ENCODE measurements around the gene GABRB1. TPM values are rescaled to one million over a fixed set of nuclear protein-coding genes. Genes with fewer than 3 reads are reported as not detected.

Gene GABRB1
- total RNA-seq, 3 donors from 2014 or later: not detected

DNA sequence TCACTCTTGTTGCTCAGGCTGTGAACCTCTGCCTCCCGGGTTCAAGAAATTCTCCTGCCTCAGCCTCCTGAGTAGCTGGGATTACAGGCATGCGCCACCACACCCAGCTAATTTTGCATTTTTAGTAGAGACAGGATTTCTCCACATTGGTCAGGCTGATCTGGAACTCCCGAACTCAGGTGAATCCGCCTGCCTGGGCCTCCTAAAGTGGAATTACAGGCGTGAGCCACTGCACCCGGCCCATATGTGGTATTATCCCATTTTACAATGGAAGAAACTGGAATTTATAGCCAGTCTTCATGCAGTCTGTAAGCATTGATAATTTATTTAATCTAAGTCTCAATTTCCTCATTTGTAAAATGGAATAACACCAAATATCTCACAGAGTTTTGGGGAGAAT lies 161.8 kb downstream of the GABRB1 start:
- H3K27me3 Mint-ChIP-seq (ENCODE audit: low read depth): peaks cover 4% of the 10 kb centered on the region
- DNase-seq (no peak), ATAC-seq (no peak)
- no peaks in the 10 kb centered on the region for H3K4me1 Mint-ChIP-seq (ENCODE audit: low read depth)
- no peak overlapping the region for H3K4me3 Mint-ChIP-seq
- H3K9me3 Mint-ChIP-seq: no peaks in the 10 kb centered on the region
- no peaks in the 10 kb centered on the region for H3K36me3 Mint-ChIP-seq (ENCODE audit: insufficient read depth)

GRCh38 chr4:47194036-47194737 lies 162.8 kb downstream of the GABRB1 start:
- no peak for ATAC-seq
- H3K4me1 Mint-ChIP-seq (ENCODE audit: low read depth): no peaks in the 10 kb centered on the region
- DNase-seq: no peak
- no peak overlapping the region for H3K4me3 Mint-ChIP-seq
- no peaks in the 10 kb centered on the region for H3K36me3 Mint-ChIP-seq (ENCODE audit: insufficient read depth)
- H3K27me3 Mint-ChIP-seq (ENCODE audit: low read depth): peaks cover 4% of the 10 kb centered on the region
- no peaks in the 10 kb centered on the region for H3K9me3 Mint-ChIP-seq

DNA sequence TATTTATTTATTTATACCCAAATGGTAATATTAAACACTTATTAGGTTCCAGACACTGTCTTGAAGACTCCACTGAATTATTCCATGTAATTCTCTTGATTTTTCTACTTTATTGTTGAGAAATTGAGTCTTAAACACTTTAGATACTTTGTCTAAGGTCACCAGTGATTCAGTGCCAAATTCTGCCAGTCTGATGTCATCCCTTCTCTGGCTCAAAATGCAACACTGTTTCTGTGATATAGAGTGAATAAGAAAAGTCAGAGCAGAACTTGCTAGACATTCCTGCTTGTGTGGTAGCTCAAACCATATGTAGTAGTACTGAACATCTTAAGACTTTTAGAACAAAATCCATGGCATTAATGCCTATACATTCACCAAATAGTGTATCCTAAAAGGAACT lies 164.3 kb downstream of the GABRB1 start:
- Mint-ChIP-seq H3K4me1 (ENCODE audit: low read depth) (no peaks in the 10 kb centered on the region), H3K4me3 (no peak overlapping the region), H3K9me3 (no peaks in the 10 kb centered on the region), H3K27me3 (ENCODE audit: low read depth) (peaks cover 4% of the 10 kb centered on the region), H3K36me3 (ENCODE audit: insufficient read depth) (no peaks in the 10 kb centered on the region)
- no peak for DNase-seq
- no peak for ATAC-seq

GRCh38 chr4:47198791-47199190 lies 167.4 kb downstream of the GABRB1 start:
- Mint-ChIP-seq H3K4me3 (no peak overlapping the region), H3K4me1 (ENCODE audit: low read depth) (no peaks in the 10 kb centered on the region), H3K27me3 (ENCODE audit: low read depth) (peaks cover 2% of the 10 kb centered on the region), H3K36me3 (ENCODE audit: insufficient read depth) (no peaks in the 10 kb centered on the region), H3K9me3 (no peaks in the 10 kb centered on the region)
- DNase-seq (no peak), ATAC-seq (no peak)

GRCh38 chr4:47203593-47203992 lies 172.2 kb downstream of the GABRB1 start:
- no peak for DNase-seq
- H3K9me3 Mint-ChIP-seq: peaks cover 3% of the 10 kb centered on the region
- no peak for ATAC-seq
- no peak overlapping the region for H3K4me3 Mint-ChIP-seq
- no peaks in the 10 kb centered on the region for H3K36me3 Mint-ChIP-seq (ENCODE audit: insufficient read depth)
- no peaks in the 10 kb centered on the region for H3K4me1 Mint-ChIP-seq (ENCODE audit: low read depth)
- H3K27me3 Mint-ChIP-seq (ENCODE audit: low read depth): no peaks in the 10 kb centered on the region

DNA sequence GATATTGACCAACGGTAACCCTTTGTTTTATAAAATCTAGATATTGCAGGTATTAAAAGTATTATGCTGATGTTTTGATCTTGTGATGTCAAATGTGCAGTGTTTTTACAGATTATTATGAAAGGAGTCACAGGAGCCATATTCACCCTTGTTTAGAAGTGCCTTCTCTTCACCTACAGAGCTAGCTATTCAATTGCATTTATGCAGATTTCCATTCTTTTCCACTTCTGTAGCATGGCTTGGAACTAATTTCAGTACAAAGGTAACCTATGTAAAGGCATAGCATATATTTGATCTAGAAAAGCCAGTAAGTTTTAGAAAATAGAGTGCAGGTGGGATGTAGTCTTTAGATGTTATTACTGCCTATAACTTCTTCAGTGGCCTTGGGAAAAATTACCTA lies 176.2 kb downstream of the GABRB1 start:
- DNase-seq (no peak), ATAC-seq (no peak)
- H3K27me3 Mint-ChIP-seq (ENCODE audit: low read depth): no peaks in the 10 kb centered on the region
- no peaks in the 10 kb centered on the region for H3K4me1 Mint-ChIP-seq (ENCODE audit: low read depth)
- H3K4me3 Mint-ChIP-seq: no peak overlapping the region
- no peaks in the 10 kb centered on the region for H3K36me3 Mint-ChIP-seq (ENCODE audit: insufficient read depth)
- peaks cover 3% of the 10 kb centered on the region for H3K9me3 Mint-ChIP-seq

DNA sequence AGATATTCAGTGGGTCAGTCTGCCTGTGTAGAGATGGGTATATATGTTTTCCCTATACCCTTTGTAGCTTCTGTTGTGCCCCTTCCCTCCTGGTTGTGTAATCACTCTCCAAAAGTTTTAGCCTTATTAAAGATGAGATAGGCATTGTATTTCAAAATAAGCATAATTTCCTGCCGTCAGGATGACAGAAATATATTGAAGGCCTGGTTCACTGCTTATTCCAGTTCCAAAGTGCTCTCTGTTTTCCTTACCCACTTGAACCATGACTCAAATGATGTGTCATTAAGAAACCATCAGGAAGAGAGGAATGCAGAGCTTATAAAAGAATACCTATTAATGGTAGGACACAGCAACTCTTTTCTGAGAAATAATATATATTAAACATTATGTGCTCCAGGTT lies 178.5 kb downstream of the GABRB1 start:
- no peaks in the 10 kb centered on the region for H3K4me1 Mint-ChIP-seq (ENCODE audit: low read depth)
- no peaks in the 10 kb centered on the region for H3K27me3 Mint-ChIP-seq (ENCODE audit: low read depth)
- ATAC-seq: no peak
- H3K36me3 Mint-ChIP-seq (ENCODE audit: insufficient read depth): no peaks in the 10 kb centered on the region
- no peak for DNase-seq
- peaks cover under 1% of the 10 kb centered on the region for H3K9me3 Mint-ChIP-seq
- no peak overlapping the region for H3K4me3 Mint-ChIP-seq

DNA sequence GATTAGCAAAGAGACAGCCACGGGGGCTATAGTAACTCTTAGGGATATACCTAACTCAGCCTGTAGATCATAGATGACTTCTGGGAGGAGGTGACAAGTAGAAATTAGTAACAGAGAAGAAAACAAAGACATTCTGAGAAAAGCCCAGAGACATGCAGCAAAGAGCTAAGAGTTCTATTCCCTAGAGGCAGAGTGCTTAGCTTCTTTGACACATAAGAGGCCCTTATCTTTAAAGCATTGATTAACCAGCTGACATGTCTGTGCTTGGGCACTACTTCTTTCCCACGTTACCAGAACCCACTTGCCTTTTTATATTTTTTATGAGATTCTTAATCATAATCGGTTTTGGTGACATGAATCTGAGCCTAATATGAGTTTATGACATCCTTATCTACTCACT lies 179.5 kb downstream of the GABRB1 start:
- Mint-ChIP-seq H3K4me1 (ENCODE audit: low read depth) (no peaks in the 10 kb centered on the region), H3K27me3 (ENCODE audit: low read depth) (no peaks in the 10 kb centered on the region), H3K4me3 (no peak overlapping the region), H3K36me3 (ENCODE audit: insufficient read depth) (no peaks in the 10 kb centered on the region), H3K9me3 (no peaks in the 10 kb centered on the region)
- ATAC-seq (no peak), DNase-seq (no peak)

- no peaks in the 10 kb centered on the region for H3K36me3 Mint-ChIP-seq (ENCODE audit: insufficient read depth)
- no peak overlapping the region for H3K4me3 Mint-ChIP-seq
- H3K4me1 Mint-ChIP-seq (ENCODE audit: low read depth): no peaks in the 10 kb centered on the region
- no peaks in the 10 kb centered on the region for H3K27me3 Mint-ChIP-seq (ENCODE audit: low read depth)
- DNase-seq: no peak
- no peaks in the 10 kb centered on the region for H3K9me3 Mint-ChIP-seq
- ATAC-seq: no peak
These were observed 181.7 kb downstream of the GABRB1 start for GRCh38 chr4:47213106-47213505.

DNA sequence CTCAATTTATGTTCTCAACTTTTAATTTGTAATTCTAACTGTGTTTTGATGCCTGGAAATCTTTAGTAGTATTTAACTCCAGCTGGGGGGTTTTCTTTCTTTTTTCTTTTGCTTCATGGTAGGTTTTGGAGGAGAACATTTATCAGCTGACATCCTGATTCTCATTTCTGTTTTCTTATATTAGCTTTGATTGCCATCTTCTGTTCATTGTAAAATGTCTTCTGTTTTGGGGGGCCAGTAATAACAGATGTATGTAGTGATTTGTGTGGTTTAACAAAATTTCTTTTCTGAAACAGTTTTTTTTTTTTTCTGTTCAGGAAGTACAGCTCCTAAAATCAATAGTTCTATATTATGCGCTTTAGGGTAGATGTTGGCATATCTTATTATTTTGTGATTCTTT lies 182.2 kb downstream of the GABRB1 start:
- H3K9me3 Mint-ChIP-seq: no peaks in the 10 kb centered on the region
- H3K4me1 Mint-ChIP-seq (ENCODE audit: low read depth): no peaks in the 10 kb centered on the region
- H3K4me3 Mint-ChIP-seq: no peak overlapping the region
- H3K36me3 Mint-ChIP-seq (ENCODE audit: insufficient read depth): no peaks in the 10 kb centered on the region
- no peaks in the 10 kb centered on the region for H3K27me3 Mint-ChIP-seq (ENCODE audit: low read depth)
- ATAC-seq (no peak), DNase-seq (no peak)

DNA sequence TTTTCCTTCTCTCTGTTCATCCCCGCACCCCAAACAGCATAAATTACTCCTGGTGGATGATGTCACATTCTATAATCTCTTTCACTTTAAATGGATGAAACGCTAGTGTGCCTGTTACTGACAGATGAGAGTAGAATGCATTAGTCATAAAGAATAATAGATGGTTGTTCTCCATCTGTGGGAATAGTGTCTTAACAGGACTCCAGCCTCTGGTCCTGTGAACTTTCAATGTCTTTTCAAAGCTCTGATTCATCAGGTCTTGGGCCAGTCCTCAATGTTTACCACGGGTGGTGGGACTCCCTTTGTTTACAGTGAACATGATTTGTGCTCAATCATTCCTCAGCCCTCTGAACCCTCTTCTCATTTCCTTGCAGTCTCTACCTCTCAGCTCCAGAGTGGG lies 182.6 kb downstream of the GABRB1 start:
- H3K9me3 Mint-ChIP-seq: no peaks in the 10 kb centered on the region
- no peaks in the 10 kb centered on the region for H3K4me1 Mint-ChIP-seq (ENCODE audit: low read depth)
- ATAC-seq (no peak), DNase-seq (no peak)
- H3K36me3 Mint-ChIP-seq (ENCODE audit: insufficient read depth): no peaks in the 10 kb centered on the region
- no peaks in the 10 kb centered on the region for H3K27me3 Mint-ChIP-seq (ENCODE audit: low read depth)
- H3K4me3 Mint-ChIP-seq: no peak overlapping the region

DNA sequence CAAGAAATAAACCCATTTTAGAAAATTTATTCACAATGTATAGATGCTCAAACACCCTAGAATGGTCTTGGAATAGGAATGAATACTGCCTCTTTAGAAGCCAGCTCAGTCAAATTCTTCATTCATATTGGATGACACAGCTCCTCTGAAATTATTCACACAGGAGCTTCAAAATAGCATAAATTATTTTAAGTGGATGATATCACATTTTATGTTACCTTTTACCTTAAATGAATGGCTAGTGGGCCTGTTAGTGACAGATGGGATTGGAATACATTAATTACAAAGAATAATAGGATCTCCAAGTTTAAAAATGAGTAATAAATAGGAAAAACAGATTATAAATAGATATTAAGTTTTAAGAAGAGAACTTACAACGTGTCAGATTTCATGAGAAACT lies 184.4 kb downstream of the GABRB1 start:
- H3K9me3 Mint-ChIP-seq: no peaks in the 10 kb centered on the region
- H3K4me3 Mint-ChIP-seq: no peak overlapping the region
- no peaks in the 10 kb centered on the region for H3K4me1 Mint-ChIP-seq (ENCODE audit: low read depth)
- ATAC-seq (no peak), DNase-seq (no peak)
- H3K36me3 Mint-ChIP-seq (ENCODE audit: insufficient read depth): no peaks in the 10 kb centered on the region
- no peaks in the 10 kb centered on the region for H3K27me3 Mint-ChIP-seq (ENCODE audit: low read depth)

DNA sequence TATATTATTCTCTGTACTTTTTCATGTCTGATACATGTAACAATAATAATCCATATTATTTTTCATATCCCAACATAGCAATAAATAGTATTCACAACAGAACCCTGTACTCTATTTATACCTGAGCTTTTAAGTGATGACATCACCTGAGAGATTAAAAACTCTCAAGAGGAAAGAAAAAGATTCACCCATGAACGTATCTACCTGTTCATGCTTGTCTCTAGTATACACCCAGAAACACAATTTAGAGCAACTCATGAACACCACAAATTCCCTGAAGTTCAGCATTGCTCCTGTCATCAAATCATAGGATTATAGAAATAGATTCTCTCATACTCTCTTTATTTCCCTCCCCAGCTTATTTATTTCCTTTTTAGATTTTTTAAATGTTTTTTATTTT lies 185.9 kb downstream of the GABRB1 start:
- no peak for ATAC-seq
- H3K4me1 Mint-ChIP-seq (ENCODE audit: low read depth): no peaks in the 10 kb centered on the region
- H3K9me3 Mint-ChIP-seq: no peaks in the 10 kb centered on the region
- H3K4me3 Mint-ChIP-seq: no peak overlapping the region
- DNase-seq: no peak
- H3K36me3 Mint-ChIP-seq (ENCODE audit: insufficient read depth): no peaks in the 10 kb centered on the region
- H3K27me3 Mint-ChIP-seq (ENCODE audit: low read depth): no peaks in the 10 kb centered on the region

GRCh38 chr4:47217884-47218283 lies 186.5 kb downstream of the GABRB1 start:
- Mint-ChIP-seq H3K4me1 (ENCODE audit: low read depth) (no peaks in the 10 kb centered on the region), H3K9me3 (no peaks in the 10 kb centered on the region), H3K27me3 (ENCODE audit: low read depth) (no peaks in the 10 kb centered on the region), H3K4me3 (no peak overlapping the region), H3K36me3 (ENCODE audit: insufficient read depth) (no peaks in the 10 kb centered on the region)
- DNase-seq (no peak), ATAC-seq (no peak)

- H3K36me3 Mint-ChIP-seq (ENCODE audit: insufficient read depth): no peaks in the 10 kb centered on the region
- H3K4me1 Mint-ChIP-seq (ENCODE audit: low read depth): no peaks in the 10 kb centered on the region
- no peak overlapping the region for H3K4me3 Mint-ChIP-seq
- H3K27me3 Mint-ChIP-seq (ENCODE audit: low read depth): no peaks in the 10 kb centered on the region
- DNase-seq: no peak
- H3K9me3 Mint-ChIP-seq: no peaks in the 10 kb centered on the region
- no peak for ATAC-seq
These were observed 187.3 kb downstream of the GABRB1 start for GRCh38 chr4:47218631-47219030.

DNA sequence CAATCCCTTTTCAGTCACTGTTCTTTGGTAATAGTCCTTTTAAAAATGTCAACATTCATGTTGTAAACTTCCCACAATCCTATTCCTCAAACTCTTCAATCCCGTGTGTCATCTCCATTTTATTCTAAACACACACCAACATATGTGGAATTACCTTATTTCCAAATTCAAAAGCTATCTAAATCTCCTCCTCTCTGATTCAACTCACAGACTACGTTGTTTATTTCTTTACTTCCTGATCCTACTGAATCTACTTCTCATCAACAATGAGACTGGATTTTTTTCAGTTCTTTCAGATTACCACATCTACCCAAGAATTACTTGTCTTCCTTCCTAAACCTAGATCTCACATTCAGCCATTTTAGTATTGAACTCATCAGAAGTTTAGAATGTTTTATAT lies 188.2 kb downstream of the GABRB1 start:
- Mint-ChIP-seq H3K4me3 (no peak overlapping the region), H3K36me3 (ENCODE audit: insufficient read depth) (no peaks in the 10 kb centered on the region), H3K27me3 (ENCODE audit: low read depth) (no peaks in the 10 kb centered on the region), H3K4me1 (ENCODE audit: low read depth) (no peaks in the 10 kb centered on the region), H3K9me3 (no peaks in the 10 kb centered on the region)
- DNase-seq (no peak), ATAC-seq (no peak)
